Caco-2 (cell line): Measurements from ENCODE around the gene GAS7. TPM values are rescaled to one million over a fixed set of nuclear protein-coding genes. Genes with fewer than 3 reads are reported as not detected.

Experiments used
- BruUV-seq: library from RNA; stranded (reverse); fragments of 400-500 nt; replicated peaks from 2 replicates; lab custom pipeline; 2021; lab: Mats Ljungman, UMichigan
- CTCF ChIA-PET: fragments of 300-600 bp; sonication (Branson Sonifier 250); formaldehyde crosslinking; loops from one replicate; lab custom pipeline; 2022; ENCODE audit warnings: antibody characterized with exemption; lab: Charles Lee
- POLR2A ChIA-PET: fragments of 300-600 bp; sonication (Branson Sonifier 250); formaldehyde crosslinking; loops from one replicate; lab custom pipeline; 2022; ENCODE audit warnings: antibody characterized with exemption; lab: Charles Lee
- DNase-seq, 2 experiments: peaks; one replicate each; pipeline versions ENCODE4 v3.0.0 to v3.0.0-alpha.2; 2020 to 2022
- H3K27me3 ChIP-seq: replicated peaks from 2 replicates; pipeline ENCODE4 v1.6.0; 2011; ENCODE audit warnings: low read length; ENCODE audit not compliant: control insufficient read depth, insufficient read depth
- H3K36me3 ChIP-seq: 2 replicates; pipeline ENCODE4 v1.5.1; 2011; ENCODE audit warnings: low read length; ENCODE audit not compliant: control insufficient read depth, insufficient read depth
- H3K4me1 ChIP-seq: fragments of 250-450 bp; sonication (Bioruptor Pico); 2 replicates; pipeline ENCODE4 v1.5.1; 2020; ENCODE audit warnings: mild to moderate bottlenecking
- H3K4me3 ChIP-seq: 2 replicates; pipeline ENCODE4 v1.5.1; 2011; ENCODE audit warnings: low read depth, mild to moderate bottlenecking, control low read depth, low read length
- H3K9me3 ChIP-seq: fragments of 250-450 bp; sonication (Bioruptor Pico); 2 replicates; pipeline ENCODE4 v1.5.1; 2020; ENCODE audit warnings: mild to moderate bottlenecking, moderate library complexity
- H3K27ac Mint-ChIP-seq: one replicate; pipeline ENCODE4 v1.8.0; 2022; ENCODE audit warnings: mixed read lengths; ENCODE audit not compliant: unreplicated experiment
- H3K27me3 Mint-ChIP-seq: one replicate; pipeline ENCODE4 v1.8.0; 2022; ENCODE audit warnings: mixed read lengths; ENCODE audit not compliant: insufficient read depth, unreplicated experiment
- H3K36me3 Mint-ChIP-seq: one replicate; pipeline ENCODE4 v1.8.0; 2022; ENCODE audit warnings: mild to moderate bottlenecking, mixed read lengths; ENCODE audit not compliant: insufficient read depth, unreplicated experiment
- H3K4me1 Mint-ChIP-seq: one replicate; pipeline ENCODE4 v1.8.0; 2022; ENCODE audit warnings: low read depth, mixed read lengths; ENCODE audit not compliant: unreplicated experiment
- H3K4me3 Mint-ChIP-seq: one replicate; pipeline ENCODE4 v1.8.0; 2022; ENCODE audit warnings: mild to moderate bottlenecking, moderate library complexity, mixed read lengths; ENCODE audit not compliant: unreplicated experiment
- H3K9me3 Mint-ChIP-seq: one replicate; pipeline ENCODE4 v1.8.0; 2022; ENCODE audit warnings: mixed read lengths; ENCODE audit not compliant: unreplicated experiment
- intact Hi-C: fragments of 100-400 bp; cut with micrococcal nuclease; formaldehyde crosslinking; loops from one replicate; pipeline ENCODE4 v1.10.0; 2022; ENCODE audit not compliant: unreplicated experiment
- total RNA-seq: library from RNA; stranded (reverse); gene quantifications from 2 replicates; pipeline ENCODE4 v1.2.3, GENCODE V29; 2022
- TF ChIP-seq, protein P1 (sequence below), 2 experiments: fragments of 200-600 bp in 1 of 2; IDR thresholded peaks; 1 replicate in 1 of 2; 2 replicates in 1 of 2; pipeline versions ENCODE4 v1.5.1 to v1.8.0; 2011 to 2022; ENCODE audit warnings: antibody characterized with exemption in 1 of 2, control low read depth in 1 of 2, inconsistent platforms in 1 of 2, low read depth in 1 of 2, low read length in 1 of 2, mild to moderate bottlenecking in 1 of 2, moderate library complexity in 1 of 2; ENCODE audit not compliant: insufficient read depth in 1 of 2, severe bottlenecking in 1 of 2, unreplicated experiment in 1 of 2

GAS7 gene
- total RNA-seq, 1 experiment from 2014 or later = 0.34 TPM

DNA sequence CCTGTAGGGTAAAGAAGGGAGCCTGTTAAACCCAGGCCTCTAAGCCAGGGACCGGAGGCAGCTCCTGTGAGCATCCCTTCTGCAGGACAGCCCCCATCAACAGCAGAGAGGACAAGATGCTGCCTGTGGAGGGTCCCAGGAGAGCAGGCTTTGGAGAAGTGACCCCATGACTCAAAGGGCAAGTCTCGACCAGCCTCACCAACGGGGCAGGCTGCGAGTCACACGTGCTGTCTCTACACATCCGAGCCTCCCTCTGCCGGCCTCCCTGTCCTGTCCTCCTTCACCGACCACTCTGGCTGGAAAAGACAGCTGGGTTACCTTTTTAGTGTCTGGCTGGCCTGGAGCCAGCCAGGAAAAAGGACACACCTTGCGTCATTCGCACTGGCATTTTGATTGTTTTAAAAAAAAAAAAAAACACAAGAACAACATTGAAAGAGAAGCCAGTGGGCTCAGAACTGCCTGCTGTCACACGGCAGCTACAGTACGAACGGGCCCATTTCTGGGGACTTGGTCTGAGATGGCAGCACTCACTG is 218.9 kb downstream of the GAS7 start:
- Mint-ChIP-seq H3K27me3 (peaks cover 2% of the 10 kb centered on the region), H3K27ac (no peak overlapping the region), H3K36me3 (no peaks in the 10 kb centered on the region), H3K4me1 (no peaks in the 10 kb centered on the region), H3K4me3 (no peak overlapping the region), H3K9me3 (no peaks in the 10 kb centered on the region)
- H3K36me3 ChIP-seq = no peaks in the 10 kb centered on the region
- H3K27me3 ChIP-seq = no peaks in the 10 kb centered on the region
- ChIA-PET POLR2A (no interaction called here), CTCF (no interaction called here)
- H3K4me1 ChIP-seq = no peaks in the 10 kb centered on the region
- H3K9me3 ChIP-seq = no peaks in the 10 kb centered on the region
- intact Hi-C loops = no loop called here
- H3K4me3 ChIP-seq = no peak overlapping the region
- DNase-seq = no peak
- TF ChIP-seq, protein P1, sequence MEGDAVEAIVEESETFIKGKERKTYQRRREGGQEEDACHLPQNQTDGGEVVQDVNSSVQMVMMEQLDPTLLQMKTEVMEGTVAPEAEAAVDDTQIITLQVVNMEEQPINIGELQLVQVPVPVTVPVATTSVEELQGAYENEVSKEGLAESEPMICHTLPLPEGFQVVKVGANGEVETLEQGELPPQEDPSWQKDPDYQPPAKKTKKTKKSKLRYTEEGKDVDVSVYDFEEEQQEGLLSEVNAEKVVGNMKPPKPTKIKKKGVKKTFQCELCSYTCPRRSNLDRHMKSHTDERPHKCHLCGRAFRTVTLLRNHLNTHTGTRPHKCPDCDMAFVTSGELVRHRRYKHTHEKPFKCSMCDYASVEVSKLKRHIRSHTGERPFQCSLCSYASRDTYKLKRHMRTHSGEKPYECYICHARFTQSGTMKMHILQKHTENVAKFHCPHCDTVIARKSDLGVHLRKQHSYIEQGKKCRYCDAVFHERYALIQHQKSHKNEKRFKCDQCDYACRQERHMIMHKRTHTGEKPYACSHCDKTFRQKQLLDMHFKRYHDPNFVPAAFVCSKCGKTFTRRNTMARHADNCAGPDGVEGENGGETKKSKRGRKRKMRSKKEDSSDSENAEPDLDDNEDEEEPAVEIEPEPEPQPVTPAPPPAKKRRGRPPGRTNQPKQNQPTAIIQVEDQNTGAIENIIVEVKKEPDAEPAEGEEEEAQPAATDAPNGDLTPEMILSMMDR (IDR thresholded peaks at IDR 0.05; ENCODE audit: insufficient read depth in 1 of 2, low read depth in 1 of 2, low read length in 1 of 2, severe bottlenecking in 1 of 2, unreplicated experiment in 1 of 2) = no peak
- no TSS peak for BruUV-seq

- DNase-seq = no peak
- Mint-ChIP-seq H3K27me3 (peaks cover 3% of the 10 kb centered on the region), H3K27ac (no peak overlapping the region), H3K4me3 (no peak overlapping the region), H3K36me3 (no peaks in the 10 kb centered on the region), H3K9me3 (no peaks in the 10 kb centered on the region), H3K4me1 (no peaks in the 10 kb centered on the region)
- Histone ChIP-seq H3K4me1 (no peaks in the 10 kb centered on the region), H3K36me3 (no peaks in the 10 kb centered on the region), H3K4me3 (no peak overlapping the region), H3K27me3 (no peaks in the 10 kb centered on the region), H3K9me3 (no peaks in the 10 kb centered on the region)
- POLR2A ChIA-PET = no interaction called here
- CTCF ChIA-PET = no interaction called here
- TF ChIP-seq, protein P1 (IDR thresholded peaks at IDR 0.05; ENCODE audit: insufficient read depth in 1 of 2, low read depth in 1 of 2, low read length in 1 of 2, severe bottlenecking in 1 of 2, unreplicated experiment in 1 of 2) = no peak
- intact Hi-C loops = no loop called here
- no TSS peak for BruUV-seq
Measured at GRCh38 chr17:9977180-9977575, 221.2 kb downstream of the GAS7 start.

- H3K36me3 ChIP-seq = no peaks in the 10 kb centered on the region
- Mint-ChIP-seq H3K27ac (no peak overlapping the region), H3K4me1 (no peaks in the 10 kb centered on the region), H3K27me3 (peaks cover 3% of the 10 kb centered on the region), H3K9me3 (no peaks in the 10 kb centered on the region), H3K36me3 (no peaks in the 10 kb centered on the region), H3K4me3 (no peak overlapping the region)
- TF ChIP-seq, protein P1 (IDR thresholded peaks at IDR 0.05; ENCODE audit: insufficient read depth in 1 of 2, low read depth in 1 of 2, low read length in 1 of 2, severe bottlenecking in 1 of 2, unreplicated experiment in 1 of 2) = no peak
- intact Hi-C loops = no loop called here
- no peak overlapping the region for H3K4me3 ChIP-seq
- ChIA-PET POLR2A (no interaction called here), CTCF (no interaction called here)
- no peaks in the 10 kb centered on the region for H3K9me3 ChIP-seq
- no peak for DNase-seq
- BruUV-seq = no TSS peak
- H3K27me3 ChIP-seq = no peaks in the 10 kb centered on the region
- no peaks in the 10 kb centered on the region for H3K4me1 ChIP-seq
Measured at GRCh38 chr17:9976283-9977179, 221.9 kb downstream of the GAS7 start.
